Pancreas (tissue), 10 donors: ENCODE results near the gene RSPH1. TPM values are rescaled to one million over a fixed set of nuclear protein-coding genes. Genes with fewer than 3 reads are reported as not detected.

ENCODE experiments used
- ATAC-seq, 4 donors: fragments of 200-7000 bp; cut with Tn5 transposase; one replicate each; pipeline versions ENCODE4 v1.8.0 to v1.9.1; 2020; ENCODE audit warnings: mild to moderate bottlenecking in 4 of 4, moderate library complexity in 4 of 4
- DNase-seq, 6 donors: peaks; one replicate each; pipeline ENCODE4 v3.0.0-alpha.2; 2020
- FAIRE-seq: peaks from 2 replicates; lab custom pipeline; 2012; peaks lifted over from hg19 to GRCh38; lab: Jason Lieb, UNC
- H3K27ac ChIP-seq, 4 donors: fragments of 200-600 bp; sonication (generic); 1 replicate in 3 of 4; 2 replicates in 1 of 4; pipeline versions ENCODE4 v1.5.0 to v1.8.0; 2020
- H3K27me3 ChIP-seq, 4 donors: fragments of 200-600 bp; one replicate each; pipeline ENCODE4 v1.8.0; 2021
- H3K36me3 ChIP-seq, 3 donors: fragments of 200-600 bp; sonication (generic) in 1 of 3; one replicate each; pipeline versions ENCODE4 v1.5.0 to v1.8.0; 2020 to 2021
- H3K4me1 ChIP-seq, 3 donors: fragments of 200-600 bp; one replicate each; pipeline ENCODE4 v1.8.0; 2021
- H3K4me3 ChIP-seq, 4 donors: fragments of 200-600 bp; sonication (generic) in 2 of 4; one replicate each; pipeline versions ENCODE4 v1.5.0 to v1.8.0; 2020 to 2021
- H3K9me3 ChIP-seq, 4 donors: fragments of 200-600 bp; one replicate each; pipeline ENCODE4 v1.8.0; 2021
- WGBS, 2 donors: extraction: QIAGEN DNeasy Blood & Tissue Kit; methylation state at CpG; one replicate each; pipeline ENCODE4 v1.1.7; 2013; 5-methylcytosine and 5-hydroxymethylcytosine counted together
- intact Hi-C, 3 donors: fragments of 100-400 bp; cut with DNase I; formaldehyde crosslinking; loops; one replicate each; pipeline versions ENCODE4 v1.11.1 to v1.14.2; 2022
- polyA plus RNA-seq, 2 donors: library from polyadenylated mRNA; stranded (reverse); fragments of 200-250 nt; gene quantifications; one replicate each; pipeline ENCODE4 v1.2.3, GENCODE V29; 2013
- total RNA-seq, 6 donors: library from RNA; stranded (reverse); fragmentation: NEBNext Ultra II Directional in 4 of 6; extraction: Animal tissue kit (Norgen Biotek cat#: 25700) in 4 of 6; gene quantifications; one replicate each; pipeline versions ENCODE4 v1.2.1 to v1.2.4, GENCODE V29; 2021 to 2023
- TF ChIP-seq, protein P1 (sequence below), 4 donors: fragments of 200-600 bp; sonication (generic) in 3 of 4; IDR thresholded peaks; one replicate each; pipeline versions ENCODE4 v1.5.0 to v1.8.0; 2021; ENCODE audit warnings: antibody characterized with exemption in 4 of 4
- donor health status: healthy with polysubstance abuse.
- donor health status: DM: no; HTN: no; CAD: no; lungs with moderate emphysema.
- donor health status: DM: no; HTN: no; CAD: no.
- donor health status: control.
- donor health status: control.
- donor health status: Bipolar disorder and iron deficiency.
- donor health status: DM: yes; HTN: yes; CAD: no.
- donor health status: DM: no; HTN: no; CAD: no.
- donor health status: DM: no; HTN: no; CAD: no.
- donor health status: DM: yes; HTN: yes; CAD: no.

Gene RSPH1
- total and polyA plus RNA-seq, 8 donors: 0.94 to 5.0 (median 2.1) TPM

DNA sequence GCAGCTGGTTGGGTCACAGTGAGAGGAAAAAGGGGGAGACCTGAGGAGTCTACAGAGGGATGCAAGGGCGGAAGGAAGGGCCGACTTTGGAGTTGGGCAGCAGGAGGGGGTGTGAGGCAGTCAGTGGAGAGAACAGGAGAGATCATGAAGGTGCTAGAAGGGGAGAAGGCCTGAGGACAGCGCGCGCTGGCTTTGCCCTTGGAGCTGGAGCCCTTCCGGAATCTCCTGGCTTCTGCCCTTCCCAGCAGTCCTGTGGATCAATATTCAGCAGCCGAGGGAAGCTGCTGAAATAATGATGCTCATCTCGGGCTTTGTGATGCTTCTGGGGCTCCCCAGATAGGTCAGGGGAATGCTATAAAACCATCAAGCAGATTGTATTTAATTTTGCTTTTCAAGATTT is 44.4 kb upstream of the RSPH1 start:
- Histone ChIP-seq H3K4me1 (no peaks in the 10 kb centered on the region), H3K27me3 (no peaks in the 10 kb centered on the region), H3K9me3 (no peaks in the 10 kb centered on the region), H3K27ac (no peak overlapping the region), H3K4me3 (no peak overlapping the region), H3K36me3 (peaks cover 0 to 14% (median 9%) of the 10 kb centered on the region in 3 donors)
- no peak for ATAC-seq
- peak in 2 of 6 donors; percentile 28 to 30 for DNase-seq
- intact Hi-C loops: no loop called here
- WGBS, 2 donors: 73 to 86% methylated on average over 8 of the region's 8 CpGs
- TF ChIP-seq, protein P1, sequence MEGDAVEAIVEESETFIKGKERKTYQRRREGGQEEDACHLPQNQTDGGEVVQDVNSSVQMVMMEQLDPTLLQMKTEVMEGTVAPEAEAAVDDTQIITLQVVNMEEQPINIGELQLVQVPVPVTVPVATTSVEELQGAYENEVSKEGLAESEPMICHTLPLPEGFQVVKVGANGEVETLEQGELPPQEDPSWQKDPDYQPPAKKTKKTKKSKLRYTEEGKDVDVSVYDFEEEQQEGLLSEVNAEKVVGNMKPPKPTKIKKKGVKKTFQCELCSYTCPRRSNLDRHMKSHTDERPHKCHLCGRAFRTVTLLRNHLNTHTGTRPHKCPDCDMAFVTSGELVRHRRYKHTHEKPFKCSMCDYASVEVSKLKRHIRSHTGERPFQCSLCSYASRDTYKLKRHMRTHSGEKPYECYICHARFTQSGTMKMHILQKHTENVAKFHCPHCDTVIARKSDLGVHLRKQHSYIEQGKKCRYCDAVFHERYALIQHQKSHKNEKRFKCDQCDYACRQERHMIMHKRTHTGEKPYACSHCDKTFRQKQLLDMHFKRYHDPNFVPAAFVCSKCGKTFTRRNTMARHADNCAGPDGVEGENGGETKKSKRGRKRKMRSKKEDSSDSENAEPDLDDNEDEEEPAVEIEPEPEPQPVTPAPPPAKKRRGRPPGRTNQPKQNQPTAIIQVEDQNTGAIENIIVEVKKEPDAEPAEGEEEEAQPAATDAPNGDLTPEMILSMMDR (IDR thresholded peaks at IDR 0.05): no peak
- FAIRE-seq: no peak

DNA sequence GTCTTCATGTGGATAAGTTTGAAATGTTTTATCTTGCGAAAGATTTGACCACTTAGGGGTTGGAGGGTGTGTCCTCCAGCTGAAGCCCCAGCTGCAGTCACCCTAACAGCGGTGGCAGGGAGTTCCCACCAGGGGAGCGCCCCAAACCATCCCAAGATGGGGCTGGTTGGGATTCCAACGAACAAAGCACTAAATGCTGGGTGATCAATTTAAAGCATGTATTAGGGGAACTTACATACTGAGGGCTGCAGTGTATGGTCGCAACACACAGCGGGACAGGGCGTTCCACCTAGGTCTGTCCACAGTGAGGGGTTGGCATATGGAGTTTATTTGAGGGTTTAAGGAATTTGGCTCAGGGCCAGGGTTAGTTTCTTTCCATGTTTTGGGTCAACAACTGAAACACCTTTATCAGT is 43.9 kb upstream of the RSPH1 start:
- 89 to 95% methylated on average over 7 of the region's 7 CpGs for WGBS, 2 donors

DNA sequence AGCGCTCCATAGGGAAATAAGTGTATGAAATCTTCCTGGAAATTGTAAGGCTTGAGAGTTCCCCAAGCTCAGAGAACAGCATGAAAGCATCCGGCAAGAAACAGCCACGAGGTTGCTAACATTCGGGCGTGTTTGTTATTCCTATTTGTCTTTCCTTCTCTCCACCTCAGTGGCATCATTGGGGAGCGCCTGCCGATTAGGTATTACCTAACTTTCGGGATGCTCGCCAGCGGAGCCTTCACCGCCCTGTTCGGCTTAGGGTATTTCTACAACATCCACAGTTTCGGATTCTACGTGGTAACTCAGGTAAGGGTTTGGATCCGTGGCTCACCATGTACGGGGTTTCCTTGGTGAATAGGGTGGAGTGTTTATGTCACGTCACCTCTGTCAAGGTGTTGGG is 43.3 kb upstream of the RSPH1 start:
- no peak overlapping the region for H3K27ac ChIP-seq
- FAIRE-seq (no peak), DNase-seq (no peak), ATAC-seq (no peak)
- H3K4me1 ChIP-seq: no peaks in the 10 kb centered on the region
- no peak overlapping the region for H3K4me3 ChIP-seq
- no peaks in the 10 kb centered on the region for H3K27me3 ChIP-seq
- intact Hi-C loops: no loop called here
- 90 to 92% methylated on average over 17 of the region's 17 CpGs for WGBS, 2 donors
- no peaks in the 10 kb centered on the region for H3K9me3 ChIP-seq
- TF ChIP-seq, protein P1 (IDR thresholded peaks at IDR 0.05): no peak
- H3K36me3 ChIP-seq: peaks cover 0 to 22% (median 9%) of the 10 kb centered on the region in 3 donors

More for the DNA sequence above, 43.9 kb upstream of the RSPH1 start:
- Histone ChIP-seq H3K27ac (no peak overlapping the region), H3K36me3 (peaks cover 0 to 19% (median 9%) of the 10 kb centered on the region in 3 donors), H3K4me3 (no peak overlapping the region), H3K27me3 (no peaks in the 10 kb centered on the region), H3K4me1 (no peaks in the 10 kb centered on the region), H3K9me3 (no peaks in the 10 kb centered on the region)
- TF ChIP-seq, protein P1 (IDR thresholded peaks at IDR 0.05): no peak
- no peak for FAIRE-seq
- intact Hi-C loops: no loop called here
- ATAC-seq: no peak
- DNase-seq: no peak

DNA sequence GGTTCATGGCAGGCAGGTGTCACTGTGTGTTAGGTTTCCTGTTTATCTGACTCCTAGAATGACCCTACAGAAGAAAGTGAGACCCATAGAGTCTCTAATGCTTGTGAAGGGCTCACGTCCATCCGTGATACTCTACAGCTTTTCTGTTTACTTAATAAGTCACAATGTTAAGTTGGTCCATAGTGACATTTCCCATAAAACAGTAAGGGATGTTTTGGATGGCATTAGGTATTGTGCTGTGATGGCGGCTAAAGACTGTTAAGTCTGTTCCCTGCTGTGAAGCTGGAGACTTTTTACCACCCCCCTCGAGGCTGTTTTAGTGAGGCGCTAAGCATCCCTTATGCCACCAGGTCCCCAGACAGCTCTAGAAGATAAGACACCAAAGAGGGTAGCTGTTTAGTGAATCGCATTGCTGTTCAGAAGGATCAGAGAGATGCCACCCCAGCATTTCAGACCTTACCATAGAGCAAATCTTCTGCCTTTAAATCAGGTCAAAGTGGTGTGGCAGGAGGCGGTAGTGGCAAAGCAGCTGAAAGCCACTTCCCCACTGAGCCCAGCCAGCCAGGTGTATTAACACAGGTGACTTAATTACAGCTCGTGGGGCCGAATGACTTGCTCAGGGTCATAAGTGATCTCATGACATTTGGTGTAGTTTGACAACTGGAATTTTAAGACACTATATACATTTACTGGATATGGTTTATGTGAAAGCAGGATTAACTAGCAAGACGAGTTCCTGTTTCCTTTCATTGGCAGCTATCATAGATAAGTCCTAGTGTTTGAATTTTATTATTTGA is 42.7 kb upstream of the RSPH1 start:
- intact Hi-C loops: no loop called here
- WGBS, 2 donors: 74 to 78% methylated on average over 10 of the region's 10 CpGs

More for the DNA sequence above, 42.7 kb upstream of the RSPH1 start:
- no peak overlapping the region for H3K4me3 ChIP-seq
- TF ChIP-seq, protein P1 (IDR thresholded peaks at IDR 0.05): no peak
- H3K36me3 ChIP-seq: peaks cover 0 to 22% (median 9%) of the 10 kb centered on the region in 3 donors
- no peaks in the 10 kb centered on the region for H3K4me1 ChIP-seq
- DNase-seq (no peak), FAIRE-seq (no peak), ATAC-seq (no peak)
- no peaks in the 10 kb centered on the region for H3K27me3 ChIP-seq
- H3K27ac ChIP-seq: no peak overlapping the region
- H3K9me3 ChIP-seq: no peaks in the 10 kb centered on the region
